Measurements from ENCODE around the gene HEMK1.

HEMK1 gene

DNA sequence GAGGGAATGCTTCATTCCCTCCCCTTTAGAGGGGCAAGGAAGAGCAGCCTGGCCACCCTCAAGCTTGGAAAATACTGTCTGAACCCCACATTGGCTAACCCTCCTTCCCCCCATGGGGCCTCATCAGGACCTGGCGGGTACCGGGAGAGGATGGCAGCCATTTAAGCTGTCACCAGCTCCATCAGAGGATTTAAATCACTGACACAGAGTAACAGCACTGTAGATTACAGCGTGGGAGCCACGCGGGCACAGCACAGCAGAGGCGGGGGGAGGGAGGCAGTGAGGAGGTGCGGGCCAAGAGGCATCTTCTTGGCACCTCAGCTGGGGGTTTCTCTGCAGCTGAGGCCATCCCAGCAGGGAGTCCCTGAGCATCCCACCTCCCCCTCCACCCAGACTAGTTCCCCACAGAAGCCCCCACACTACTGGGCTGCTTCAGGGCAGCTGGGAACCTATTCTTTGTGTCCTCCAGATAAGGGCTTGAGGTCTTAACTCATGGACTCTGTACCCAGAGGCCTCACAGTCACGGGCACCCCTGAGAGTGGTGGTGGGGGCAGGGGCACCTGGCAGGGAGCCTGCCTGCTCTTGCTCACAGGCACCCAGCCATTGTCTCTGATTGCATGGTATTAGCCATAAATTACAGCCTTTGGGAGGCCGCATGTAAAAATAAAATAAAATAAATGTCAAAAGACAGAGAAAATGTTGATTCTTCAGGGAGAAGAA lies 44.0 kb upstream of the HEMK1 start:
- Mint-ChIP-seq H3K36me3 (ENCODE audit: low read depth) (no peaks in the 10 kb centered on the region), H3K27me3 (ENCODE audit: low read depth) (peaks cover 39% of the 10 kb centered on the region), H3K4me3 (no peak overlapping the region), H3K27ac (no peak overlapping the region), H3K9me3 (no peaks in the 10 kb centered on the region), H3K4me1 (peaks cover 8% of the 10 kb centered on the region)
- no peak for TF ChIP-seq CTCF (IDR thresholded peaks at IDR 0.05; ENCODE audit: unreplicated experiment in 3 of 3)

- Mint-ChIP-seq H3K9me3 (no peaks in the 10 kb centered on the region), H3K4me1 (peaks cover 8% of the 10 kb centered on the region)
These were observed 43.3 kb upstream of the HEMK1 start for GRCh38 chr3:50525987-50526386.

DNA sequence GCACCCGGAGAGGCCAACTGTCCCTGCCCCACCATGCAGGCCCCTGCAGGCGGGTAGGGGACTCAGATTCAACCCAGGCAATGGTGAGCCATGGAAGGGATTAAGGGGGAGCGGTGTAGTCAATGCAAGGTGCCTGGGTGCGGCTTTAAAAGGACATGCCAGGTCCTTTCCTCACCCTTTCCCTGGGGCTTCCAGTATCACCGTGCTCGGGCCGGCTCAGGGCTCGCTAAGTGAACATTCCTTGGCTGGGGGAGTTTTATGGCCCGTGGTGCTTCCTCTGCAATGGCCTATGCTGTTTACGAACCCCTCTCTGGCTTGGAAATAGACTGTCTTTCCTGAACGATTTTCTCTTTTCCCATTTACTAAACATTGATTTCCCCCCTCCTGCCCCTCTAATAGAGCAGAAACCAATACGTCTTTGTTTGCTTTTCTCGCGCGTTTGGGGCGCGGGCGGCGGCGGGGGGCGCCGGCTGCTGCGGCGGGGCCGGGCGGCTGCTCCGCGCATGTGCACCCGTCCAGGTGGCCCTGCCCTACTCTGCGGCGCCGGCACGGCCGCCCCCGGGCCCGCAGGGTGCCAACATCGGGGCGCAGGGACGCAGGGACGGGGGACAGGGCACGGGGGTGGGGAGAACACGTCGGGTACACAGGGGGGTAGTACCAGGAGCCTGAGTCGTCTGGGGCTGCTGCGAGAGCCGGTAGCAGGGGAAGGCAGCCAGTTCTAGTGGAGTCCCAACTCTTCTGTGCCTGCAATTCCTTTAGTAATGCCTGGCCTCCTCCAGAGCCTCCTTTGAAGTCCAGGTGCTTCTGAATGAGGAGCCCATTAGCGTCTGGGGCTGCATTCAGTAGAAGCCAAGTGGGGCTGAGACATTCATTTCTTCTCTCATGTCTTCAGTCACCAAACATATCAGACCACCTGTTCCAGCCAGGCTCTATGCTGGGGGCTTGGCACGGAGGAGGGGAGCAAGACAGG lies 39.0 kb upstream of the HEMK1 start:
- H3K27me3 Mint-ChIP-seq (ENCODE audit: low read depth): peaks cover 19% of the 10 kb centered on the region
- no peaks in the 10 kb centered on the region for H3K9me3 Mint-ChIP-seq
- no peak overlapping the region for H3K27ac Mint-ChIP-seq
- no peaks in the 10 kb centered on the region for H3K36me3 Mint-ChIP-seq (ENCODE audit: low read depth)
- H3K4me3 Mint-ChIP-seq: peak overlapping the region; percentile 40 to 64 (median 46)
- TF ChIP-seq CTCF (IDR thresholded peaks at IDR 0.05; ENCODE audit: unreplicated experiment in 3 of 3): no peak
- H3K4me1 Mint-ChIP-seq: peaks cover 28% of the 10 kb centered on the region

More at GRCh38 chr3:50525987-50526386, 43.3 kb upstream of the HEMK1 start:
- H3K4me3 Mint-ChIP-seq: no peak overlapping the region
- no peaks in the 10 kb centered on the region for H3K36me3 Mint-ChIP-seq (ENCODE audit: low read depth)
- H3K27ac Mint-ChIP-seq: no peak overlapping the region
- peaks cover 38% of the 10 kb centered on the region for H3K27me3 Mint-ChIP-seq (ENCODE audit: low read depth)
- no peak for TF ChIP-seq CTCF (IDR thresholded peaks at IDR 0.05; ENCODE audit: unreplicated experiment in 3 of 3)

GRCh38 chr3:50531201-50531600 lies 38.1 kb upstream of the HEMK1 start:
- no peak for TF ChIP-seq CTCF (IDR thresholded peaks at IDR 0.05; ENCODE audit: unreplicated experiment in 3 of 3)
- Mint-ChIP-seq H3K4me3 (no peak overlapping the region), H3K4me1 (peaks cover 28% of the 10 kb centered on the region), H3K9me3 (no peaks in the 10 kb centered on the region), H3K27me3 (ENCODE audit: low read depth) (peaks cover 19% of the 10 kb centered on the region), H3K36me3 (ENCODE audit: low read depth) (no peaks in the 10 kb centered on the region), H3K27ac (no peak overlapping the region)

DNA sequence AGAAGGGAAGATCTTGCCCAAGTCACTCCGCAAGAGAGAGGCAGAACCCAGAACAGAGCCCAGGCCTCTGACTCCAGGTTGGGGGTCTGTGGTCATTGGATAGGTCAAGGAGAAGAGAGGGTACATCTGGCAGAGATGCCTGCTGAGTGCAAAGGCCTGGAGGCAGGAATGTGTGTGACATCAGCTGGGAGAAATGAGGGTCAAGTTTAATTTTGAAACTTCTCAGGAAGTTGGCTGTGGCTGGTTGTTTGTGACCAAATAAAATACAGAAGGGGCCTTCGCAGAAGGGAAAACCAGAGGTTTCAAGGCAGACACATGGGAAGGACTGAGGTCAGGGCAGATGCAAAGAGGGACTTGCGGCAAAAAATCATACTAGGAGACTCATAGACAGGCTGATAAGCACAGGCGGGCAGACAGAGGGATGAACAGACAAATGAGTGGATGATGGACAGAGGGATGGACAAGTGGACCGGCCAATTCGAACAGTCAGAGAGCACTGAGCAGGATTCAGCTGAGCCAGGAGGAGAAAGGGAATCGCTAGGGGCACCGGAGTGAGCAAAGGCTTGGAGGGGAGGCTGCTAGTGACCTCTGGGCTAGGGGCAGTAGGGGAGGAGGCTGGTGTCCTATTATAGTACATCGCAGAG lies 37.1 kb upstream of the HEMK1 start:
- Mint-ChIP-seq H3K36me3 (ENCODE audit: low read depth) (no peaks in the 10 kb centered on the region), H3K4me3 (no peak overlapping the region), H3K9me3 (no peaks in the 10 kb centered on the region), H3K27ac (peak overlapping the region in 1 of 3 experiments; percentile 10), H3K27me3 (ENCODE audit: low read depth) (peaks cover 19% of the 10 kb centered on the region), H3K4me1 (peaks cover 28% of the 10 kb centered on the region)
- TF ChIP-seq CTCF (IDR thresholded peaks at IDR 0.05; ENCODE audit: unreplicated experiment in 3 of 3): peak in 1 of 3 experiments; percentile 8
